HS-27A (cell line): ENCODE measurements around the gene XPNPEP2.

Experiments used
- DNase-seq: peaks from one replicate; pipeline ENCODE4 v3.0.0-alpha.2; 2012; ENCODE audit warnings: low read depth, missing footprints

XPNPEP2 gene

DNA sequence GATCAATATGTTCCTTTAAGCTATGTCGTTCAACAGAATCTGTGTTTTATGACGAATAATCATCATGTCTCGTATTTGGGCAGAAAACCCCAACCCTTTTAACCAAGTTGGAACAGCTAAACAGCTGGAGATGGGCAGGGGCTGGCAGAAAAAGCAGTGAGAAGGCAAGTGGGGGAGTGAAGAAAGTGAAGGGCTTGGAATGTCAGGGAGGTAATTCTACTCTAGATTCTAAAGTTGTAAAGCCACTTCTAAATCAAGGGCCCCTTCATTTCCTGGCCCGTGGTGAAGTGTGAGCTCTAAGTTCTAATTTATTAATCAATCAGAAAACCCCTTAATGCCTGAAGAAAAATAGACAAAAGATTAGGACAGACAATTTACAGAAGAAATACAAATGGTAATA, 61.4 kb downstream of the XPNPEP2 start:
- no peak for DNase-seq

DNA sequence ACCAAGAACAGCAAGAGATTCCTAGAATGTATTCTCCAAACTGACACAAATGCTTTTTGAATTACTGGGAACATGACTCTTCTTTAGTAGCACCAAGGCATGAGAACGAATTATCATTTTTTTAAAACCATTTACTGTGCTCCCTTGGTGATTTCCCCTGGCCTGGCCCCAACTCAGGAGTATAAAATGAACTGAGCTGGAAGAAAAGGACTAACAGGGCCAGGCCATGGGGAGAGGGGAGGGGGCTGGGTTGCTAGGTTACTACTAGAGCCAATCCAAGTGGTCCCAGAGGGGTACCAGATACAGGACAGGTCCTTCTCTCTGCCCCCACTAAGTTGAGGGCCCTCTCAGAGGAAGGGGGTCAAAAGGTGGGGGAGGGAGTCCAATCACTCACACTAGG, 64.1 kb downstream of the XPNPEP2 start:
- DNase-seq: no peak

DNA sequence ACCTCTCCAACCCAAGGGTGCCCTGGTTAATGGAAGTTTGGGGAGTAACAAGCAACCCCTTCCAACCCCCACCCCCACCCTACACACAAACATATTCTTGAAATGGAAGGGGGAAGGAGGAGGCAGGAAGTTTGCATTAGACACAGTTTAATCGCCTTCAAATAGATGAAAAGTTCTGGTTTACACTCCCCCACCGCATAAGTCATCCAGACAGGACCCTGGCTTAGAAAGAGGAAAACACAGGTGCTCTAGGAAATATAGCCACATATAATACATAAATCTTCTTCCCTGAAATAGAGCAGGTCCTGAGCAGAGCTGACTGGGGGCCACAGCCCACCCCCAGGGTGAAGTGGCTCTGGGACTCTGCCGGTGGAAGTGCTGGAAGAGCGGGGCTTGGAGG, 66.0 kb downstream of the XPNPEP2 start:
- DNase-seq: no peak

DNA sequence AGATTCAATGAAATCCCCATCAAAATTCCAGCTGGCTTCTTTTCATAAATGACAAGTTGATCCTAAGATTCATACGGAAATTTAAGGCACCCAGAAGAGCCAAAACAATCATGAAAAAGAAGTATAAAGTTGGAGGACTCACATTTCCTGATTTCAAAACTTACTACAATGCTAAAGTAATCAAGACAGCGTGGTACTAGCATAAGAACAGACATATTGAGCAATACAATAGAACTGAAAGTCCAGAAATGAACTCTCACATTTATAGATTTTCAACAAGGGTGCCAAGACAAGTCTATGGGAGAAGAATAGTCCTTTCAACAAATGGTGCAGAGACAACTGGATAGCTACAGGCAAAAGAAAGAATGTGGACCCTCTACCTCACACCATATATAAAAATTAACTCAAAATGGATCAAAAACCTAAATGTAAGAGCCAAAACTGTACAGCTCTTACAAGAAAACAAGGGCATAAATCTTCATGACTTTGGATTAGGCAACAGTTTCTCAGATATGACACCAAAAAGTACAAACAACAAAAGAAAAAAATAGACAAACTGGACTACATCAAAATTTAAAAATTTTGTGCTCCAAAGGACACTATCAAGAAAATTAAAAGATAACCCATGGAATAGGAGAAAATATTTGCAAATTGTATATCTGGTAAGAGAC, 69.5 kb downstream of the XPNPEP2 start:
- DNase-seq: no peak

DNA sequence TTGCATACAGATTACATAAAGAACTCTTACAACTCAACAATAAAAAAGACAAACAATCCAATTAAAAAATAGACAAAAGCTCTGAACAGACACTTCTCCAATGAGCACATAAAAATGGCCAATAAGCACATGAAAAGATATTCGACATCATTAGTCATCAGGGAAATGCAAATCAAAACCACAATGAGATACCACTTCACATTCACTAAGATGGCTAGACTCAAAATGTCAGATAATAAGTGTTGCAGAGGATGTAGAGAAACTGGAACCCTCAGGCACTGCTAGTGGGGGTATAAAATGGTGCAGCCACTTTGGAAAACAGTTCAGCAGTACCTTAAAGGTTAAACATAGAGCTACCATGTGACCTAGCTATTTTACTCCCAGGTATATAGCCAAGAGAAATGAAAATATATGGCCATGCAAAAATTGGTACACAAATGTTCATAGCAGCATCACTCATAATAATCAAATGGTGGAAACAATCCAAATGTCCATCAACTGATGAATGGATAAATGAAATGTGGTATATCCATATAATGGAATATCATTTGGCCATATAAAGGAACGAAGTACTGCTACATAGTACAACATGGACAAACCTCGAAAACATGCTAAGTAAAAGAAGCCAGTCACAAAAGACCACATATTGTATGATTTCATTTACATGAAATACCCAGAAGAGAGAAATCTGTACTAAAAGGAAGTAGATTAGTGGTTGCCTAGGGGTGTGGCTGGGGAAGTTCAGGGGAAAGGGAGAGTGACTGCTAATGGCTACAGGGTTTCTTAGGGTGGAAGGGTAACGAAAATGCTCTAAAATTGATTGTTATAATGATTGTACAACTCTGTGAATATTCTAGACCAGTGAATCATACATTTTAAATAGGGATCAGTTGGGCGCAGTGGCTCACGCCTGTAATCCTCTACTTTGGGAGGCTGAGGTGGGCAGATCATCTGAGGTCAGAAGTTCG, 70.3 kb downstream of the XPNPEP2 start:
- DNase-seq: no peak

DNA sequence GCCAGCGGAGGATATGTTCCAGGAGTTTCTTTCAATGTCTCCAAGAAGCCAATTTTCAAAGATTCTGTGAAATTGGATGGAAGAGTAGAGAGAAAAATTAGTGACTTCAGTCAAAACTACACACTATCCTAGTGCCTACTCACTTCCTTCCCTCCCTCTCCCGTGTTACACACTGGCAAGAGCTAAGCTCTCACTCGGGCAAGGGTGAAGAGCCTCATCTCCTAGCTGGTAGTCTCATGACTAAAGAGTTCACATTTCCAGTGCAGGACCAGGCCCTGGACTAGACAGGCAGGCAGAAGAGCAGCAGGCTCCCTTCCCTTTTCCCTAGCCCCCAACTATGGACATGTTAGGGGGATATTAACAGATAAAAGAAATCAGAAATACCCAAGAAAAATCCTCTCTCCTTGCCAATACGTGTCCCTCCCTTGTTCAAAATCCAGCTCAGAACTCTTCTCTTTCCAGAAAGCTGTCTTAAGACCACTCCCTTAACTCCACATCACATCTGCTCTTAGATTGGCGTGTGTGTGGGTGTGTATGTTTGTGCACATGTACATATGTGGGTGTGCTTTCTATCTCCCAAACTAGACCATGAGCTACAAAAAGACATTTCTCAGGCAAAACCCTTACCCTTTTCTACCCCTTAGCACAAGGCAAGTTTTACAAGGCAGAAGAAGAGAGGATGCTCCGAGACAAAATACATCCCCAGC, 75.0 kb downstream of the XPNPEP2 start:
- no peak for DNase-seq

DNA sequence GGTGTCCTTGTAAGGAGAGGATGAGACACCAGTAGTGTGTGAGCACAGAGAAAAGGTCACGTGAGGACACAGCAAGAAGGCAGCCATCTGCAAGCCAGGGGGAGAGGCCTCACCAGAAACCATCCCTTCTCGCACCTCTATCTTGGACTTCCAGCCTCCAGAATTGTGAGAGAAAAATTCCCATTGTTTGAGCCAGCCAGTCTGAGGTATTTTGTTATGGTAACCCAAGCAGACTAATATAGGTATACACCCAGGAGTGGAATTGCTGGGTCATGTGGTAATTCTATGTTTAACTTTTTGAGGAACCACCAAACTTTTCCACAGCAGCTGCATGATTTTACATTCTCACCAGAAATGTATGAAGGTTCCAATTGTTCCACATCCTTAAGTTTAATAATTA, 79.3 kb downstream of the XPNPEP2 start:
- no peak for DNase-seq
